WTC11 (cell line): ENCODE measurements around the gene CDC45. TPM values are rescaled to one million over a fixed set of nuclear protein-coding genes. Genes with fewer than 3 reads are reported as not detected.

Experiments used
- ATAC-seq: fragments of 200-7000 bp; cut with Tn5 transposase; 2 replicates; pipeline ENCODE4 v1.10.0; 2021; ENCODE audit warnings: mild to moderate bottlenecking, moderate library complexity
- CTCF ChIA-PET: fragments of 300-600 bp; sonication (Branson Sonifier 250); formaldehyde crosslinking; loops from one replicate; lab custom pipeline; 2021; ENCODE audit warnings: antibody characterized with exemption; lab: Charles Lee
- POLR2A ChIA-PET: fragments of 350-600 bp; sonication (Branson Sonifier 250); formaldehyde crosslinking; loops from one replicate; lab custom pipeline; 2021; ENCODE audit warnings: antibody characterized with exemption; lab: Charles Lee
- DNase-seq: peaks from one replicate; pipeline ENCODE4 v3.0.0; 2021; ENCODE audit warnings: low spot score
- H3K27ac Mint-ChIP-seq: 2 replicates; pipeline ENCODE4 v1.8.0; 2021; ENCODE audit warnings: mixed read lengths
- H3K27me3 Mint-ChIP-seq: 2 replicates; pipeline ENCODE4 v1.8.0; 2021; ENCODE audit warnings: low read depth, mild to moderate bottlenecking, moderate library complexity, mixed read lengths
- H3K36me3 Mint-ChIP-seq: 2 replicates; pipeline ENCODE4 v1.8.0; 2021; ENCODE audit warnings: mixed read lengths
- H3K4me1 Mint-ChIP-seq: 2 replicates; pipeline ENCODE4 v1.8.0; 2022; ENCODE audit warnings: mixed read lengths
- H3K4me3 Mint-ChIP-seq: 2 replicates; pipeline ENCODE4 v1.8.0; 2021; ENCODE audit warnings: mild to moderate bottlenecking, moderate library complexity, mixed read lengths
- H3K9me3 Mint-ChIP-seq: 2 replicates; pipeline ENCODE4 v1.8.0; 2021; ENCODE audit warnings: mixed read lengths
- AR ChIP-seq: fragments of 250-450 bp; sonication (Bioruptor Pico); IDR thresholded peaks from 2 replicates; pipeline ENCODE4 v1.9.0; 2021; ENCODE audit warnings: mild to moderate bottlenecking
- ATF3 ChIP-seq: sonication (generic); formaldehyde crosslinking; conservative IDR thresholded peaks from 2 replicates; pipeline ENCODE4 v1.8.1; 2022; ENCODE audit warnings: mild to moderate bottlenecking, missing genetic modification reagents
- E2F4 ChIP-seq: sonication (generic); formaldehyde crosslinking; IDR thresholded peaks from 2 replicates; pipeline ENCODE4 v1.8.1; 2022; ENCODE audit warnings: low read depth, mild to moderate bottlenecking, moderate library complexity, missing genetic modification reagents, borderline replicate concordance
- EMX1 ChIP-seq: fragments of 250-450 bp; sonication (Bioruptor Pico); IDR thresholded peaks from 2 replicates; pipeline ENCODE4 v1.8.0; 2021; ENCODE audit warnings: mild to moderate bottlenecking
- JAZF1 ChIP-seq: fragments of 250-450 bp; sonication (Bioruptor Pico); IDR thresholded peaks from 2 replicates; pipeline ENCODE4 v1.9.0; 2021; ENCODE audit warnings: moderate library complexity, mild to moderate bottlenecking, inconsistent platforms
- NR3C1 ChIP-seq: sonication (generic); formaldehyde crosslinking; conservative IDR thresholded peaks from 2 replicates; pipeline ENCODE4 v1.8.1; 2023; ENCODE audit warnings: low read depth, mild to moderate bottlenecking, missing genetic modification reagents
- OVOL2 ChIP-seq: fragments of 250-450 bp; sonication (Bioruptor Pico); IDR thresholded peaks from 2 replicates; pipeline ENCODE4 v1.9.0; 2021; ENCODE audit warnings: mild to moderate bottlenecking, borderline replicate concordance
- PREB ChIP-seq: sonication (generic); formaldehyde crosslinking; IDR thresholded peaks from 2 replicates; pipeline ENCODE4 v1.8.1; 2022; ENCODE audit warnings: mild to moderate bottlenecking, missing genetic modification reagents, moderate library complexity, borderline replicate concordance
- RORB ChIP-seq: fragments of 250-450 bp; sonication (Bioruptor Pico); IDR thresholded peaks from 2 replicates; pipeline ENCODE4 v1.9.0; 2021; ENCODE audit warnings: mild to moderate bottlenecking
- SMAD4 ChIP-seq: sonication (generic); formaldehyde crosslinking; IDR thresholded peaks from 2 replicates; pipeline ENCODE4 v1.8.0; 2022; ENCODE audit warnings: mild to moderate bottlenecking, missing genetic modification reagents
- SP1 ChIP-seq: sonication (generic); formaldehyde crosslinking; conservative IDR thresholded peaks from 2 replicates; pipeline ENCODE4 v1.8.1; 2022; ENCODE audit warnings: missing genetic modification reagents
- ZMAT4 ChIP-seq: fragments of 250-450 bp; sonication (Bioruptor Pico); IDR thresholded peaks from 2 replicates; pipeline ENCODE4 v1.9.0; 2021; ENCODE audit warnings: mild to moderate bottlenecking
- ZNF232 ChIP-seq: sonication (generic); formaldehyde crosslinking; IDR thresholded peaks from 2 replicates; pipeline ENCODE4 v1.8.0; 2022; ENCODE audit warnings: mild to moderate bottlenecking, missing genetic modification reagents
- ZNF281 ChIP-seq: sonication (generic); formaldehyde crosslinking; IDR thresholded peaks from 2 replicates; pipeline ENCODE4 v1.8.0; 2023; ENCODE audit warnings: mild to moderate bottlenecking, missing genetic modification reagents
- ZNF317 ChIP-seq: sonication (generic); formaldehyde crosslinking; IDR thresholded peaks from 2 replicates; pipeline ENCODE4 v1.8.1; 2023; ENCODE audit warnings: low read depth, mild to moderate bottlenecking, moderate library complexity, missing genetic modification reagents, borderline replicate concordance
- ZNF423 ChIP-seq: fragments of 250-450 bp; sonication (Bioruptor Pico); IDR thresholded peaks from 2 replicates; pipeline ENCODE4 v2.1.2; 2022; ENCODE audit warnings: mild to moderate bottlenecking, moderate library complexity
- ZNF532 ChIP-seq: fragments of 250-450 bp; sonication (Bioruptor Pico); IDR thresholded peaks from 2 replicates; pipeline ENCODE4 v1.9.0; 2021; ENCODE audit warnings: mild to moderate bottlenecking, borderline replicate concordance
- total RNA-seq: library from RNA; stranded (reverse); gene quantifications from 3 replicates; pipeline ENCODE4 v1.2.3, GENCODE V29; 2021

CDC45 gene
- total RNA-seq, 1 experiment from 2014 or later: 38.1 TPM

GRCh38 chr22:19434401-19434800, 45.3 kb upstream of the CDC45 start (continued):
- no peak for TF ChIP-seq SMAD4
- TF ChIP-seq ZNF281 (CRISPR knock-in tag): no peak
- no peak for TF ChIP-seq AR
- TF ChIP-seq ZNF532: no peak
- TF ChIP-seq ZNF232 (CRISPR knock-in tag): no peak

- ChIA-PET CTCF (interaction anchor here (1.5 kb wide), 1 partner anchor 206 kb away, joined by 3 read pairs; no protein-coding TSS in a partner anchor), POLR2A (no interaction called here)
- Mint-ChIP-seq H3K4me1 (peaks cover 13% of the 10 kb centered on the region), H3K27me3 (no peaks in the 10 kb centered on the region), H3K27ac (no peak overlapping the region), H3K36me3 (peaks cover 9% of the 10 kb centered on the region), H3K4me3 (no peak overlapping the region), H3K9me3 (no peaks in the 10 kb centered on the region)
- DNase-seq (no peak), ATAC-seq (no peak)
- no peak for TF ChIP-seq EMX1 (CRISPR knock-in tag)
- no peak for TF ChIP-seq ZMAT4 (CRISPR knock-in tag)
- TF ChIP-seq ZNF532: no peak
- TF ChIP-seq OVOL2 (CRISPR knock-in tag): no peak
- TF ChIP-seq PREB (CRISPR knock-in tag): no peak
- no peak for TF ChIP-seq SP1 (CRISPR knock-in tag)
- TF ChIP-seq JAZF1: no peak
- no peak for TF ChIP-seq RORB
- no peak for TF ChIP-seq ATF3
- no peak for TF ChIP-seq E2F4 (CRISPR knock-in tag)
- no peak for TF ChIP-seq ZNF317 (CRISPR knock-in tag)
- no peak for TF ChIP-seq ZNF423 (CRISPR knock-in tag)
- no peak for TF ChIP-seq NR3C1
Observed at GRCh38 chr22:19434829-19435580, 44.7 kb upstream of the CDC45 start.
